DOHH2 (cell line): ENCODE results near the gene YPEL3.

Experiments
- EZH2phosphoT487 ChIP-seq: fragments of 200-600 bp; sonication (generic); IDR thresholded peaks from 2 replicates; pipeline ENCODE4 v1.6.1; 2017; ENCODE audit warnings: borderline replicate concordance, mild to moderate bottlenecking, antibody characterized with exemption, low read length, moderate library complexity, mixed read lengths
- TF ChIP-seq, protein P1 (sequence below): fragments of 200-600 bp; sonication (generic); IDR thresholded peaks from one replicate; pipeline ENCODE4 v1.5.1; 2014; ENCODE audit warnings: antibody characterized with exemption, mild to moderate bottlenecking, low read depth, low read length; ENCODE audit not compliant: poor library complexity, severe bottlenecking

DNA sequence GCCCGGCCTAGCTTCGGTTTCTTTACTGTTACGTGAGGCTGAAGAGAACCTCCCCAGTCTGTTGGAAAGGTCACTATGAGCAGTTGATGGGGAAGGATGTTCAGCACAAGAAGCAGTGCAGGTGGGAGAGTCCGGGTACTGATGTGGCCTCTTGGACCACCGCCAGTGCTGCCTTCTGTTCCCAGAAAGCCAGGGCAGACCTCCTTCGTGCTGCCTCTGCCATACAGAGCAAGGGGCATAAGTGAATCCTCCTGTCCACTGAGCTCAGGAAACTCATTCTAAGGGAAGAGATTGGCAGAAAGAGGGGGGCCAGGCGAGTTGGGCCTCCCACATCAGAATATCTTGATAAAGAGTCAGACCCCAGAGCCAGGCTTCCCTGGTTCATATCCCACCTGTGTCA, 16.5 kb downstream of the YPEL3 start:
- TF ChIP-seq, protein P1, sequence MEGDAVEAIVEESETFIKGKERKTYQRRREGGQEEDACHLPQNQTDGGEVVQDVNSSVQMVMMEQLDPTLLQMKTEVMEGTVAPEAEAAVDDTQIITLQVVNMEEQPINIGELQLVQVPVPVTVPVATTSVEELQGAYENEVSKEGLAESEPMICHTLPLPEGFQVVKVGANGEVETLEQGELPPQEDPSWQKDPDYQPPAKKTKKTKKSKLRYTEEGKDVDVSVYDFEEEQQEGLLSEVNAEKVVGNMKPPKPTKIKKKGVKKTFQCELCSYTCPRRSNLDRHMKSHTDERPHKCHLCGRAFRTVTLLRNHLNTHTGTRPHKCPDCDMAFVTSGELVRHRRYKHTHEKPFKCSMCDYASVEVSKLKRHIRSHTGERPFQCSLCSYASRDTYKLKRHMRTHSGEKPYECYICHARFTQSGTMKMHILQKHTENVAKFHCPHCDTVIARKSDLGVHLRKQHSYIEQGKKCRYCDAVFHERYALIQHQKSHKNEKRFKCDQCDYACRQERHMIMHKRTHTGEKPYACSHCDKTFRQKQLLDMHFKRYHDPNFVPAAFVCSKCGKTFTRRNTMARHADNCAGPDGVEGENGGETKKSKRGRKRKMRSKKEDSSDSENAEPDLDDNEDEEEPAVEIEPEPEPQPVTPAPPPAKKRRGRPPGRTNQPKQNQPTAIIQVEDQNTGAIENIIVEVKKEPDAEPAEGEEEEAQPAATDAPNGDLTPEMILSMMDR, result no peak
- no peak for TF ChIP-seq EZH2phosphoT487
